Measurements from ENCODE around the gene MRPL36.

Gene MRPL36

GRCh38 chr5:1836176-1836890 lies 36.7 kb upstream of the MRPL36 start:
- Histone ChIP-seq H3K9me3 (ENCODE audit: control insufficient read depth, insufficient read depth, low read length) (no peaks in the 10 kb centered on the region), H3K4me1 (ENCODE audit: insufficient read depth, low read length) (peaks cover 9% of the 10 kb centered on the region; the same call in 1 of the 2 replicates), H3K9ac (ENCODE audit: low read depth, low read length) (no peak overlapping the region), H3K36me3 (ENCODE audit: insufficient read depth, low read length) (no peaks in the 10 kb centered on the region)

- H3K9me3 ChIP-seq (ENCODE audit: control insufficient read depth, insufficient read depth, low read length), result no peaks in the 10 kb centered on the region
- H3K4me1 ChIP-seq (ENCODE audit: insufficient read depth, low read length), result peaks cover 9% of the 10 kb centered on the region; the same call in 1 of the 2 replicates
- H3K36me3 ChIP-seq (ENCODE audit: insufficient read depth, low read length), result no peaks in the 10 kb centered on the region
- H3K9ac ChIP-seq (ENCODE audit: low read depth, low read length), result no peak overlapping the region
Measured at GRCh38 chr5:1835431-1835830, 35.8 kb upstream of the MRPL36 start.

- H3K4me1 ChIP-seq (ENCODE audit: insufficient read depth, low read length), result peaks cover 9% of the 10 kb centered on the region; the same call in 1 of the 2 replicates
- no peaks in the 10 kb centered on the region for H3K36me3 ChIP-seq (ENCODE audit: insufficient read depth, low read length)
Measured at GRCh38 chr5:1834721-1835429, 35.2 kb upstream of the MRPL36 start.

GRCh38 chr5:1834022-1834551 lies 34.5 kb upstream of the MRPL36 start:
- H3K9me3 ChIP-seq (ENCODE audit: control insufficient read depth, insufficient read depth, low read length), result no peaks in the 10 kb centered on the region
- no peak overlapping the region for H3K9ac ChIP-seq (ENCODE audit: low read depth, low read length)
- no peaks in the 10 kb centered on the region for H3K36me3 ChIP-seq (ENCODE audit: insufficient read depth, low read length)
- peaks cover 9% of the 10 kb centered on the region; the same call in 1 of the 2 replicates for H3K4me1 ChIP-seq (ENCODE audit: insufficient read depth, low read length)

More at GRCh38 chr5:1834721-1835429, 35.2 kb upstream of the MRPL36 start:
- Histone ChIP-seq H3K9ac (ENCODE audit: low read depth, low read length) (no peak overlapping the region), H3K9me3 (ENCODE audit: control insufficient read depth, insufficient read depth, low read length) (no peaks in the 10 kb centered on the region)

GRCh38 chr5:1833264-1834021 lies 33.8 kb upstream of the MRPL36 start:
- H3K9me3 ChIP-seq (ENCODE audit: control insufficient read depth, insufficient read depth, low read length), result no peaks in the 10 kb centered on the region
- H3K9ac ChIP-seq (ENCODE audit: low read depth, low read length), result no peak overlapping the region
- peaks cover 10% of the 10 kb centered on the region for H3K4me1 ChIP-seq (ENCODE audit: insufficient read depth, low read length)
- H3K36me3 ChIP-seq (ENCODE audit: insufficient read depth, low read length), result no peaks in the 10 kb centered on the region; the same call in 1 of the 2 replicates

- H3K9me3 ChIP-seq (ENCODE audit: control insufficient read depth, insufficient read depth, low read length), result no peaks in the 10 kb centered on the region
- no peaks in the 10 kb centered on the region; the same call in 1 of the 2 replicates for H3K36me3 ChIP-seq (ENCODE audit: insufficient read depth, low read length)
- peaks cover 15% of the 10 kb centered on the region for H3K4me1 ChIP-seq (ENCODE audit: insufficient read depth, low read length)
- no peak overlapping the region for H3K9ac ChIP-seq (ENCODE audit: low read depth, low read length)
Measured at GRCh38 chr5:1832511-1833250, 33.0 kb upstream of the MRPL36 start.

- no peaks in the 10 kb centered on the region for H3K9me3 ChIP-seq (ENCODE audit: control insufficient read depth, insufficient read depth, low read length)
- peaks cover 15% of the 10 kb centered on the region for H3K4me1 ChIP-seq (ENCODE audit: insufficient read depth, low read length)
- H3K9ac ChIP-seq (ENCODE audit: low read depth, low read length), result no peak overlapping the region
- H3K36me3 ChIP-seq (ENCODE audit: insufficient read depth, low read length), result no peaks in the 10 kb centered on the region; the same call in 1 of the 2 replicates
Measured at GRCh38 chr5:1831677-1832313, 32.2 kb upstream of the MRPL36 start.

GRCh38 chr5:1831257-1831656 lies 31.6 kb upstream of the MRPL36 start:
- H3K9me3 ChIP-seq (ENCODE audit: control insufficient read depth, insufficient read depth, low read length), result no peaks in the 10 kb centered on the region
- peaks cover 15% of the 10 kb centered on the region for H3K4me1 ChIP-seq (ENCODE audit: insufficient read depth, low read length)
- no peak overlapping the region for H3K9ac ChIP-seq (ENCODE audit: low read depth, low read length)
- no peaks in the 10 kb centered on the region; the same call in 1 of the 2 replicates for H3K36me3 ChIP-seq (ENCODE audit: insufficient read depth, low read length)

- no peaks in the 10 kb centered on the region; the same call in 1 of the 2 replicates for H3K36me3 ChIP-seq (ENCODE audit: insufficient read depth, low read length)
- H3K4me1 ChIP-seq (ENCODE audit: insufficient read depth, low read length), result peaks cover 15% of the 10 kb centered on the region
- no peak overlapping the region for H3K9ac ChIP-seq (ENCODE audit: low read depth, low read length)
- no peaks in the 10 kb centered on the region for H3K9me3 ChIP-seq (ENCODE audit: control insufficient read depth, insufficient read depth, low read length)
Measured at GRCh38 chr5:1830571-1831228, 31.1 kb upstream of the MRPL36 start.

- Histone ChIP-seq H3K36me3 (ENCODE audit: insufficient read depth, low read length) (no peaks in the 10 kb centered on the region; the same call in 1 of the 2 replicates), H3K9ac (ENCODE audit: low read depth, low read length) (peak overlapping the region; percentile 33; the same call in 1 of the 2 replicates), H3K4me1 (ENCODE audit: insufficient read depth, low read length) (peaks cover 15% of the 10 kb centered on the region), H3K9me3 (ENCODE audit: control insufficient read depth, insufficient read depth, low read length) (no peaks in the 10 kb centered on the region)
Measured at GRCh38 chr5:1827886-1828397, 28.3 kb upstream of the MRPL36 start.

GRCh38 chr5:1827025-1827885 lies 27.6 kb upstream of the MRPL36 start:
- peaks cover 15% of the 10 kb centered on the region for H3K4me1 ChIP-seq (ENCODE audit: insufficient read depth, low read length)
- peak overlapping the region; percentile 33; the same call in 1 of the 2 replicates for H3K9ac ChIP-seq (ENCODE audit: low read depth, low read length)
- H3K36me3 ChIP-seq (ENCODE audit: insufficient read depth, low read length), result peaks cover 2% of the 10 kb centered on the region; the same call in 1 of the 2 replicates
- H3K9me3 ChIP-seq (ENCODE audit: control insufficient read depth, insufficient read depth, low read length), result no peaks in the 10 kb centered on the region

All from ES-I3 (cell line).